Measurements from ENCODE around the gene SECTM1.

- TF ChIP-seq, protein P1, sequence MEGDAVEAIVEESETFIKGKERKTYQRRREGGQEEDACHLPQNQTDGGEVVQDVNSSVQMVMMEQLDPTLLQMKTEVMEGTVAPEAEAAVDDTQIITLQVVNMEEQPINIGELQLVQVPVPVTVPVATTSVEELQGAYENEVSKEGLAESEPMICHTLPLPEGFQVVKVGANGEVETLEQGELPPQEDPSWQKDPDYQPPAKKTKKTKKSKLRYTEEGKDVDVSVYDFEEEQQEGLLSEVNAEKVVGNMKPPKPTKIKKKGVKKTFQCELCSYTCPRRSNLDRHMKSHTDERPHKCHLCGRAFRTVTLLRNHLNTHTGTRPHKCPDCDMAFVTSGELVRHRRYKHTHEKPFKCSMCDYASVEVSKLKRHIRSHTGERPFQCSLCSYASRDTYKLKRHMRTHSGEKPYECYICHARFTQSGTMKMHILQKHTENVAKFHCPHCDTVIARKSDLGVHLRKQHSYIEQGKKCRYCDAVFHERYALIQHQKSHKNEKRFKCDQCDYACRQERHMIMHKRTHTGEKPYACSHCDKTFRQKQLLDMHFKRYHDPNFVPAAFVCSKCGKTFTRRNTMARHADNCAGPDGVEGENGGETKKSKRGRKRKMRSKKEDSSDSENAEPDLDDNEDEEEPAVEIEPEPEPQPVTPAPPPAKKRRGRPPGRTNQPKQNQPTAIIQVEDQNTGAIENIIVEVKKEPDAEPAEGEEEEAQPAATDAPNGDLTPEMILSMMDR (IDR thresholded peaks at IDR 0.05; ENCODE audit: insufficient read depth, low read length, poor library complexity, severe bottlenecking) = no peak
- no peak for TF ChIP-seq EZH2phosphoT487 (conservative IDR thresholded peaks at IDR 0.05; ENCODE audit: low read length)
These were observed 29.4 kb downstream of the SECTM1 start for GRCh38 chr17:82303944-82304808.
